ENCODE data around the gene EIF2S3.
"Not testable (repeated sequence)": the region's sequence is repeated elsewhere in the genome, so short reads cannot be mapped to it uniquely, and the experiment has no call there.

Gene EIF2S3

GRCh38 chrX:24050522-24051318, 4.0 kb upstream of the EIF2S3 start:
- not testable (repeated sequence) for DNase-seq

GRCh38 chrX:24055043-24055356, 244 bp downstream of the EIF2S3 start:
- no peak for DNase-seq

- DNase-seq = no peak
Observed at GRCh38 chrX:24063488-24063887, 8.7 kb downstream of the EIF2S3 start.

GRCh38 chrX:24069877-24070276, 15.1 kb downstream of the EIF2S3 start:
- DNase-seq = no peak

GRCh38 chrX:24079411-24079810, 24.7 kb downstream of the EIF2S3 start:
- DNase-seq = no peak

- not testable (repeated sequence) for DNase-seq
Observed at GRCh38 chrX:24080245-24080644, 25.5 kb downstream of the EIF2S3 start.

GRCh38 chrX:24080704-24081103, 25.9 kb downstream of the EIF2S3 start:
- no peak for DNase-seq

GRCh38 chrX:24081661-24082154, 27.0 kb downstream of the EIF2S3 start:
- DNase-seq = peak; percentile 24 to 28

- no peak for DNase-seq
Observed at GRCh38 chrX:24082447-24082846, 27.7 kb downstream of the EIF2S3 start.

GRCh38 chrX:24085101-24085500, 30.3 kb downstream of the EIF2S3 start:
- DNase-seq = no peak

GRCh38 chrX:24090300-24091200, 35.8 kb downstream of the EIF2S3 start:
- DNase-seq = no peak

GRCh38 chrX:24093746-24094145, 39.0 kb downstream of the EIF2S3 start:
- no peak for DNase-seq

GRCh38 chrX:24097741-24098260, 43.0 kb downstream of the EIF2S3 start:
- no peak for DNase-seq

GRCh38 chrX:24098932-24099331, 44.2 kb downstream of the EIF2S3 start:
- no peak for DNase-seq

GRCh38 chrX:24099394-24099793, 44.6 kb downstream of the EIF2S3 start:
- no peak for DNase-seq

GRCh38 chrX:24100713-24101112, 46.0 kb downstream of the EIF2S3 start:
- DNase-seq = no peak

GRCh38 chrX:24110069-24110468, 55.3 kb downstream of the EIF2S3 start:
- DNase-seq = no peak

GRCh38 chrX:24113181-24113580, 58.4 kb downstream of the EIF2S3 start:
- DNase-seq = no peak

- no peak for DNase-seq
Observed at GRCh38 chrX:24117258-24117657, 62.5 kb downstream of the EIF2S3 start.

GRCh38 chrX:24124244-24124799, 69.6 kb downstream of the EIF2S3 start:
- DNase-seq = no peak

- no peak for DNase-seq
Observed at GRCh38 chrX:24125028-24125612, 70.4 kb downstream of the EIF2S3 start.
